Uterus (tissue), 2 donors: ENCODE data around the gene RNF123.

ENCODE experiments used
- CTCF ChIP-seq, 4 experiments: fragments of 200-600 bp in 2 of 4; fragments of 450-650 bp in 2 of 4; sonication (generic) in 2 of 4; IDR thresholded peaks; one replicate each; pipeline ENCODE4 v1.5.1; 2016 to 2019; ENCODE audit warnings: antibody characterized with exemption in 4 of 4, mild to moderate bottlenecking in 2 of 4, moderate library complexity in 1 of 4
- POLR2A ChIP-seq, 2 donors: fragments of 450-650 bp; IDR thresholded peaks; one replicate each; pipeline ENCODE4 v1.6.1; 2016; ENCODE audit warnings: antibody characterized with exemption in 2 of 2, mild to moderate bottlenecking in 1 of 2, moderate library complexity in 1 of 2

GRCh38 chr3:49700453-49701128 lies 11.2 kb downstream of the RNF123 start:
- TF ChIP-seq CTCF (IDR thresholded peaks at IDR 0.05): no peak
- no peak for TF ChIP-seq POLR2A (IDR thresholded peaks at IDR 0.05)
